ENCODE data around the gene ACSF3.

DNA sequence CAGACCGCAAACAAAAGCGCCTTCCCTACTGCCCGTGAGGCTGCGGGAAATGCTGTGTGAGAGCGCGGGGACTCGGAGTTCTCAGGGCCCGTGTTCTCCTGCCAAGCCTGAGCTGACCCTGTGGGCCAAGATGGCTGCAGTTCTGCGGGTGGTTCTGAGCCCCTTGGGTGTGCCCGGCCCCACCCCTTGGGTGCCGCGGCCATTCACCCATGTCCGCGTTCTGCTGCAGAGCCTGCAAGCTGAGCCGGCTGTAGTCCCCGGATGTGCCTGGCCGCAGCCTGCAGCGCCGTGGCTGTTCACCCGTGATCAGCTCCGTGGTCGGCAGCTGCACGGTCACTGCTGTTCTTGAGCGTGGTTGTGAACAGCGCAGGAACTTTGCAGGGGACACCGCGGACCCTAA, 20.0 kb downstream of the ACSF3 start:
- TF ChIP-seq, protein P1, sequence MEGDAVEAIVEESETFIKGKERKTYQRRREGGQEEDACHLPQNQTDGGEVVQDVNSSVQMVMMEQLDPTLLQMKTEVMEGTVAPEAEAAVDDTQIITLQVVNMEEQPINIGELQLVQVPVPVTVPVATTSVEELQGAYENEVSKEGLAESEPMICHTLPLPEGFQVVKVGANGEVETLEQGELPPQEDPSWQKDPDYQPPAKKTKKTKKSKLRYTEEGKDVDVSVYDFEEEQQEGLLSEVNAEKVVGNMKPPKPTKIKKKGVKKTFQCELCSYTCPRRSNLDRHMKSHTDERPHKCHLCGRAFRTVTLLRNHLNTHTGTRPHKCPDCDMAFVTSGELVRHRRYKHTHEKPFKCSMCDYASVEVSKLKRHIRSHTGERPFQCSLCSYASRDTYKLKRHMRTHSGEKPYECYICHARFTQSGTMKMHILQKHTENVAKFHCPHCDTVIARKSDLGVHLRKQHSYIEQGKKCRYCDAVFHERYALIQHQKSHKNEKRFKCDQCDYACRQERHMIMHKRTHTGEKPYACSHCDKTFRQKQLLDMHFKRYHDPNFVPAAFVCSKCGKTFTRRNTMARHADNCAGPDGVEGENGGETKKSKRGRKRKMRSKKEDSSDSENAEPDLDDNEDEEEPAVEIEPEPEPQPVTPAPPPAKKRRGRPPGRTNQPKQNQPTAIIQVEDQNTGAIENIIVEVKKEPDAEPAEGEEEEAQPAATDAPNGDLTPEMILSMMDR (tag by site-specific recombination; IDR thresholded peaks at IDR 0.05): no peak
- TF ChIP-seq, protein P2, sequence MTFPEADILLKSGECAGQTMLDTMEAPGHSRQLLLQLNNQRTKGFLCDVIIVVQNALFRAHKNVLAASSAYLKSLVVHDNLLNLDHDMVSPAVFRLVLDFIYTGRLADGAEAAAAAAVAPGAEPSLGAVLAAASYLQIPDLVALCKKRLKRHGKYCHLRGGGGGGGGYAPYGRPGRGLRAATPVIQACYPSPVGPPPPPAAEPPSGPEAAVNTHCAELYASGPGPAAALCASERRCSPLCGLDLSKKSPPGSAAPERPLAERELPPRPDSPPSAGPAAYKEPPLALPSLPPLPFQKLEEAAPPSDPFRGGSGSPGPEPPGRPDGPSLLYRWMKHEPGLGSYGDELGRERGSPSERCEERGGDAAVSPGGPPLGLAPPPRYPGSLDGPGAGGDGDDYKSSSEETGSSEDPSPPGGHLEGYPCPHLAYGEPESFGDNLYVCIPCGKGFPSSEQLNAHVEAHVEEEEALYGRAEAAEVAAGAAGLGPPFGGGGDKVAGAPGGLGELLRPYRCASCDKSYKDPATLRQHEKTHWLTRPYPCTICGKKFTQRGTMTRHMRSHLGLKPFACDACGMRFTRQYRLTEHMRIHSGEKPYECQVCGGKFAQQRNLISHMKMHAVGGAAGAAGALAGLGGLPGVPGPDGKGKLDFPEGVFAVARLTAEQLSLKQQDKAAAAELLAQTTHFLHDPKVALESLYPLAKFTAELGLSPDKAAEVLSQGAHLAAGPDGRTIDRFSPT (tag by site-specific recombination; IDR thresholded peaks at IDR 0.05): no peak
- TF ChIP-seq, protein P3, sequence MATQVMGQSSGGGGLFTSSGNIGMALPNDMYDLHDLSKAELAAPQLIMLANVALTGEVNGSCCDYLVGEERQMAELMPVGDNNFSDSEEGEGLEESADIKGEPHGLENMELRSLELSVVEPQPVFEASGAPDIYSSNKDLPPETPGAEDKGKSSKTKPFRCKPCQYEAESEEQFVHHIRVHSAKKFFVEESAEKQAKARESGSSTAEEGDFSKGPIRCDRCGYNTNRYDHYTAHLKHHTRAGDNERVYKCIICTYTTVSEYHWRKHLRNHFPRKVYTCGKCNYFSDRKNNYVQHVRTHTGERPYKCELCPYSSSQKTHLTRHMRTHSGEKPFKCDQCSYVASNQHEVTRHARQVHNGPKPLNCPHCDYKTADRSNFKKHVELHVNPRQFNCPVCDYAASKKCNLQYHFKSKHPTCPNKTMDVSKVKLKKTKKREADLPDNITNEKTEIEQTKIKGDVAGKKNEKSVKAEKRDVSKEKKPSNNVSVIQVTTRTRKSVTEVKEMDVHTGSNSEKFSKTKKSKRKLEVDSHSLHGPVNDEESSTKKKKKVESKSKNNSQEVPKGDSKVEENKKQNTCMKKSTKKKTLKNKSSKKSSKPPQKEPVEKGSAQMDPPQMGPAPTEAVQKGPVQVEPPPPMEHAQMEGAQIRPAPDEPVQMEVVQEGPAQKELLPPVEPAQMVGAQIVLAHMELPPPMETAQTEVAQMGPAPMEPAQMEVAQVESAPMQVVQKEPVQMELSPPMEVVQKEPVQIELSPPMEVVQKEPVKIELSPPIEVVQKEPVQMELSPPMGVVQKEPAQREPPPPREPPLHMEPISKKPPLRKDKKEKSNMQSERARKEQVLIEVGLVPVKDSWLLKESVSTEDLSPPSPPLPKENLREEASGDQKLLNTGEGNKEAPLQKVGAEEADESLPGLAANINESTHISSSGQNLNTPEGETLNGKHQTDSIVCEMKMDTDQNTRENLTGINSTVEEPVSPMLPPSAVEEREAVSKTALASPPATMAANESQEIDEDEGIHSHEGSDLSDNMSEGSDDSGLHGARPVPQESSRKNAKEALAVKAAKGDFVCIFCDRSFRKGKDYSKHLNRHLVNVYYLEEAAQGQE (tag by site-specific recombination; IDR thresholded peaks at IDR 0.05): no peak
- TF ChIP-seq ZNF274 (IDR thresholded peaks at IDR 0.05; ENCODE audit: low read length) (no peak), ZNF274 (tag by site-specific recombination; IDR thresholded peaks at IDR 0.05; ENCODE audit: borderline replicate concordance) (no peak), ZNF776 (tag by site-specific recombination; IDR thresholded peaks at IDR 0.05; ENCODE audit: borderline replicate concordance) (no peak), ZFP69B (tag by site-specific recombination; IDR thresholded peaks at IDR 0.05) (no peak), ZNF366 (tag by site-specific recombination; conservative IDR thresholded peaks at IDR 0.05) (no peak), ZNF24 (tag by site-specific recombination; IDR thresholded peaks at IDR 0.05) (no peak), ZBTB17 (tag by site-specific recombination; IDR thresholded peaks at IDR 0.05) (no peak), YY1 (tag by site-specific recombination; IDR thresholded peaks at IDR 0.05) (no peak)
